Right atrium auricular region (tissue), 2 donors: Measurements from ENCODE around the gene MPPED2. TPM values are rescaled to one million over a fixed set of nuclear protein-coding genes. Genes with fewer than 3 reads are reported as not detected.

ENCODE experiments used
- DNase-seq: peaks from one replicate; pipeline ENCODE4 v3.0.0-alpha.2; 2019; ENCODE audit warnings: low spot score
- H3K27ac ChIP-seq, 2 donors: fragments of 200-600 bp; sonication (generic); 1 replicate in 1 of 2; 2 replicates in 1 of 2; pipeline ENCODE4 v1.5.1; 2016 to 2019
- H3K27me3 ChIP-seq, 2 donors: fragments of 200-600 bp; sonication (generic); one replicate each; pipeline versions ENCODE4 v1.5.1 to v1.6.0; 2017 to 2019
- H3K36me3 ChIP-seq: fragments of 200-600 bp; sonication (generic); one replicate; pipeline ENCODE4 v1.5.1; 2016
- H3K4me1 ChIP-seq, 2 donors: fragments of 200-600 bp; sonication (generic); one replicate each; pipeline versions ENCODE4 v1.5.1 to v1.6.0; 2017 to 2019
- H3K4me3 ChIP-seq, 2 donors: fragments of 200-600 bp; sonication (generic); 1 replicate in 1 of 2; 2 replicates in 1 of 2; pipeline ENCODE4 v1.5.1; 2017 to 2019; ENCODE audit warnings: mild to moderate bottlenecking in 1 of 2, moderate library complexity in 1 of 2
- H3K9me3 ChIP-seq, 2 donors: fragments of 200-600 bp; sonication (generic); one replicate each; pipeline ENCODE4 v1.5.1; 2019
- CTCF ChIP-seq, 2 donors: fragments of 200-600 bp; sonication (generic); IDR thresholded peaks; one replicate each; pipeline ENCODE4 v1.5.1; 2019; ENCODE audit warnings: antibody characterized with exemption in 2 of 2
- total RNA-seq, 2 donors: library from RNA; depleted of rRNA; stranded (reverse); fragments of >200 nt; gene quantifications; one replicate each; pipeline ENCODE4 v1.1.0, GENCODE V29; 2016

MPPED2 gene
- total RNA-seq, 2 donors from 2014 or later = 1.1 to 1.6 TPM

GRCh38 chr11:30429550-30429949 is 156.6 kb downstream of the MPPED2 start:
- Histone ChIP-seq H3K4me1 (peaks cover 0 to 17% of the 10 kb centered on the region in 2 donors), H3K27ac (no peak overlapping the region), H3K9me3 (no peaks in the 10 kb centered on the region), H3K36me3 (no peaks in the 10 kb centered on the region), H3K4me3 (no peak overlapping the region), H3K27me3 (no peaks in the 10 kb centered on the region)
- TF ChIP-seq CTCF (IDR thresholded peaks at IDR 0.05) = no peak
- no peak for DNase-seq

GRCh38 chr11:30426781-30427180 is 159.4 kb downstream of the MPPED2 start:
- Histone ChIP-seq H3K9me3 (no peaks in the 10 kb centered on the region), H3K36me3 (no peaks in the 10 kb centered on the region), H3K4me3 (no peak overlapping the region), H3K4me1 (peaks cover 0 to 14% of the 10 kb centered on the region in 2 donors), H3K27ac (no peak overlapping the region), H3K27me3 (no peaks in the 10 kb centered on the region)
- no peak for TF ChIP-seq CTCF (IDR thresholded peaks at IDR 0.05)
- DNase-seq = no peak

- Histone ChIP-seq H3K9me3 (no peaks in the 10 kb centered on the region), H3K4me1 (peaks cover 0 to 7% of the 10 kb centered on the region in 2 donors), H3K27ac (no peak overlapping the region), H3K4me3 (no peak overlapping the region), H3K27me3 (no peaks in the 10 kb centered on the region), H3K36me3 (no peaks in the 10 kb centered on the region)
- no peak for DNase-seq
- TF ChIP-seq CTCF (IDR thresholded peaks at IDR 0.05) = no peak
Measured at GRCh38 chr11:30424844-30425243, 161.3 kb downstream of the MPPED2 start.

- H3K9me3 ChIP-seq = no peaks in the 10 kb centered on the region
- H3K4me1 ChIP-seq = peaks cover 0 to 7% of the 10 kb centered on the region in 2 donors
- H3K36me3 ChIP-seq = no peaks in the 10 kb centered on the region
- H3K4me3 ChIP-seq = no peak overlapping the region
- H3K27ac ChIP-seq = no peak overlapping the region
- no peak for DNase-seq
- no peaks in the 10 kb centered on the region for H3K27me3 ChIP-seq
- TF ChIP-seq CTCF (IDR thresholded peaks at IDR 0.05) = no peak
Measured at GRCh38 chr11:30424321-30424720, 161.8 kb downstream of the MPPED2 start.

- H3K4me3 ChIP-seq = no peak overlapping the region
- H3K27me3 ChIP-seq = no peaks in the 10 kb centered on the region
- peaks cover 0 to 7% of the 10 kb centered on the region in 2 donors for H3K4me1 ChIP-seq
- no peak for DNase-seq
- H3K9me3 ChIP-seq = no peaks in the 10 kb centered on the region
- no peak for TF ChIP-seq CTCF (IDR thresholded peaks at IDR 0.05)
- no peak overlapping the region for H3K27ac ChIP-seq
- H3K36me3 ChIP-seq = no peaks in the 10 kb centered on the region
Measured at GRCh38 chr11:30423886-30424285, 162.3 kb downstream of the MPPED2 start.

GRCh38 chr11:30423279-30423648 is 162.9 kb downstream of the MPPED2 start:
- Histone ChIP-seq H3K36me3 (no peaks in the 10 kb centered on the region), H3K4me3 (no peak overlapping the region), H3K27me3 (no peaks in the 10 kb centered on the region), H3K9me3 (no peaks in the 10 kb centered on the region), H3K27ac (no peak overlapping the region), H3K4me1 (peaks cover 0 to 7% of the 10 kb centered on the region in 2 donors)
- no peak for DNase-seq
- TF ChIP-seq CTCF (IDR thresholded peaks at IDR 0.05) = no peak
